NCI-H2227 (cell line): Measurements from ENCODE around the gene MED27.

Experiments used
- DNase-seq: peaks from one replicate; lab custom pipeline; 2025; ENCODE audit not compliant: unreplicated experiment; lab: John Stamatoyannopoulos, UW

MED27 gene

GRCh38 chr9:132044176-132044875 is 35.3 kb downstream of the MED27 start:
- DNase-seq, result no peak

GRCh38 chr9:132043708-132044107 is 36.0 kb downstream of the MED27 start:
- DNase-seq, result no peak

- DNase-seq, result no peak
These were observed 37.3 kb downstream of the MED27 start for GRCh38 chr9:132042324-132042723.

- DNase-seq, result no peak
These were observed 37.9 kb downstream of the MED27 start for GRCh38 chr9:132041798-132042197.

- DNase-seq, result no peak
These were observed 38.9 kb downstream of the MED27 start for GRCh38 chr9:132040808-132041207.

- DNase-seq, result no peak
These were observed 39.4 kb downstream of the MED27 start for GRCh38 chr9:132040246-132040645.

GRCh38 chr9:132039284-132039683 is 40.4 kb downstream of the MED27 start:
- DNase-seq, result no peak

- DNase-seq, result no peak
These were observed 42.2 kb downstream of the MED27 start for GRCh38 chr9:132037458-132037857.

GRCh38 chr9:132036521-132036920 is 43.1 kb downstream of the MED27 start:
- no peak for DNase-seq

- no peak for DNase-seq
These were observed 44.0 kb downstream of the MED27 start for GRCh38 chr9:132035679-132036078.

GRCh38 chr9:132032238-132032950 is 47.3 kb downstream of the MED27 start:
- DNase-seq, result no peak

GRCh38 chr9:132031467-132032237 is 48.0 kb downstream of the MED27 start:
- no peak for DNase-seq

- DNase-seq, result no peak
These were observed 48.9 kb downstream of the MED27 start for GRCh38 chr9:132030626-132031325.

- DNase-seq, result no peak
These were observed 51.7 kb downstream of the MED27 start for GRCh38 chr9:132027752-132028663.

- DNase-seq, result no peak
These were observed 52.6 kb downstream of the MED27 start for GRCh38 chr9:132026932-132027585.

- DNase-seq, result no peak
These were observed 53.9 kb downstream of the MED27 start for GRCh38 chr9:132025766-132026165.

- no peak for DNase-seq
These were observed 55.1 kb downstream of the MED27 start for GRCh38 chr9:132024589-132024988.

GRCh38 chr9:132023419-132024180 is 56.1 kb downstream of the MED27 start:
- no peak for DNase-seq
